ENCODE measurements around the gene FHOD3.

DNA sequence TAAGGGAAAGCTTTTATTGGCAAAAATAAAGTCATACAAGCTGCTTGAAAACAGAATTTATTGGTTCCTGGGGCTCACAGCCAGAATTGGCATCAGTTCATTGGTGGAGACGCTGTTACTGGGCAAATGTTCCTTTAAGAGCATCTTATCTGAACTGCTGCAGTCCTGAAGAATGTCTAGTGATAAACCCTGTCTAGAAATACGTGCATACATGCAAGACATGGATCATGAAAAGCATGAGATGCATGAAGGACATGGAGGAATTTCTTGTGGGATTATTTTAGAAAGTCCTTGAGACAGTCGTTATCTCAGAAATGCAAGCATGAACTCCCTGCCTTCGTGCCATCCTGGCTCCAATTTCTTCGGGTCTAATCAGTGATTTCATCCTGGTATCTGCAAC, 32.5 kb upstream of the FHOD3 start:
- TF ChIP-seq, protein P1, sequence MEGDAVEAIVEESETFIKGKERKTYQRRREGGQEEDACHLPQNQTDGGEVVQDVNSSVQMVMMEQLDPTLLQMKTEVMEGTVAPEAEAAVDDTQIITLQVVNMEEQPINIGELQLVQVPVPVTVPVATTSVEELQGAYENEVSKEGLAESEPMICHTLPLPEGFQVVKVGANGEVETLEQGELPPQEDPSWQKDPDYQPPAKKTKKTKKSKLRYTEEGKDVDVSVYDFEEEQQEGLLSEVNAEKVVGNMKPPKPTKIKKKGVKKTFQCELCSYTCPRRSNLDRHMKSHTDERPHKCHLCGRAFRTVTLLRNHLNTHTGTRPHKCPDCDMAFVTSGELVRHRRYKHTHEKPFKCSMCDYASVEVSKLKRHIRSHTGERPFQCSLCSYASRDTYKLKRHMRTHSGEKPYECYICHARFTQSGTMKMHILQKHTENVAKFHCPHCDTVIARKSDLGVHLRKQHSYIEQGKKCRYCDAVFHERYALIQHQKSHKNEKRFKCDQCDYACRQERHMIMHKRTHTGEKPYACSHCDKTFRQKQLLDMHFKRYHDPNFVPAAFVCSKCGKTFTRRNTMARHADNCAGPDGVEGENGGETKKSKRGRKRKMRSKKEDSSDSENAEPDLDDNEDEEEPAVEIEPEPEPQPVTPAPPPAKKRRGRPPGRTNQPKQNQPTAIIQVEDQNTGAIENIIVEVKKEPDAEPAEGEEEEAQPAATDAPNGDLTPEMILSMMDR (IDR thresholded peaks at IDR 0.05): no peak
- TF ChIP-seq POLR2A (IDR thresholded peaks at IDR 0.05): no peak
